HepG2 (cell line): ENCODE results near the gene GRAMD1A. TPM values are rescaled to one million over a fixed set of nuclear protein-coding genes. Genes with fewer than 3 reads are reported as not detected.
A peak's percentile ranks its signal among the peaks of the same experiment; 100 is the strongest.

ENCODE experiments used
- ARNT2 ChIP-seq: sonication (generic); formaldehyde crosslinking; IDR thresholded peaks from 2 replicates; pipeline ENCODE4 v1.8.0; 2022; ENCODE audit warnings: mild to moderate bottlenecking, low read depth, missing genetic modification reagents, moderate library complexity
- BATF2 ChIP-seq: sonication (generic); formaldehyde crosslinking; IDR thresholded peaks from 2 replicates; pipeline ENCODE4 v1.8.0; 2022; ENCODE audit warnings: mild to moderate bottlenecking, missing genetic modification reagents, moderate library complexity
- CBX1 ChIP-seq: IDR thresholded peaks from one replicate; pipeline ENCODE4 v1.6.1; 2016; ENCODE audit warnings: antibody characterized with exemption, low read depth
- CENPBD1 ChIP-seq: sonication (generic); formaldehyde crosslinking; IDR thresholded peaks from 2 replicates; pipeline ENCODE4 v1.8.0; 2022; ENCODE audit warnings: missing genetic modification reagents, low read depth, mild to moderate bottlenecking, borderline replicate concordance
- GMEB2 ChIP-seq: IDR thresholded peaks from 2 replicates; pipeline ENCODE4 v1.6.1; 2016; ENCODE audit warnings: missing biosample characterization, missing genetic modification reagents, low read depth
- JDP2 ChIP-seq: sonication (generic); formaldehyde crosslinking; IDR thresholded peaks from 2 replicates; pipeline ENCODE4 v1.8.1; 2022; ENCODE audit warnings: missing genetic modification reagents, borderline replicate concordance
- KLF13 ChIP-seq: sonication (generic); formaldehyde crosslinking; IDR thresholded peaks from 2 replicates; pipeline ENCODE4 v1.4.0; 2020; ENCODE audit warnings: mild to moderate bottlenecking, missing genetic modification reagents
- MATR3 ChIP-seq: sonication (generic); formaldehyde crosslinking; IDR thresholded peaks from 2 replicates; pipeline ENCODE4 v1.4.0; 2020; ENCODE audit warnings: missing genetic modification reagents
- NFKB2 ChIP-seq: sonication (generic); formaldehyde crosslinking; IDR thresholded peaks from 2 replicates; pipeline ENCODE4 v1.4.0; 2020; ENCODE audit warnings: missing genetic modification reagents, borderline replicate concordance
- PLSCR1 ChIP-seq: sonication (generic); formaldehyde crosslinking; IDR thresholded peaks from 2 replicates; pipeline ENCODE4 v1.5.0; 2020; ENCODE audit warnings: missing genetic modification reagents, mild to moderate bottlenecking, borderline replicate concordance
- POLR2G ChIP-seq: fragments of 200-400 bp; formaldehyde crosslinking; IDR thresholded peaks from 2 replicates; pipeline ENCODE4 v1.6.1; 2018; ENCODE audit warnings: mild to moderate bottlenecking, low read depth, low read length, moderate library complexity
- PREB ChIP-seq: sonication (generic); formaldehyde crosslinking; IDR thresholded peaks from 2 replicates; pipeline ENCODE4 v1.4.0; 2020; ENCODE audit warnings: missing genetic modification reagents
- SIN3B ChIP-seq: fragments of 150-350 bp; IDR thresholded peaks from 2 replicates; pipeline ENCODE4 v1.6.1; 2014; ENCODE audit warnings: low read length
- SMAD9 ChIP-seq: sonication (generic); formaldehyde crosslinking; IDR thresholded peaks from 2 replicates; pipeline ENCODE4 v1.5.1; 2020; ENCODE audit warnings: mild to moderate bottlenecking, missing genetic modification reagents
- SUZ12 ChIP-seq: fragments of 150-350 bp; IDR thresholded peaks from 2 replicates; pipeline ENCODE4 v1.6.1; 2014; ENCODE audit warnings: low read depth, low read length
- ZBTB14 ChIP-seq: sonication (generic); formaldehyde crosslinking; IDR thresholded peaks from 2 replicates; pipeline ENCODE4 v1.4.0; 2020; ENCODE audit warnings: missing genetic modification reagents
- ZNF460 ChIP-seq: sonication (generic); formaldehyde crosslinking; IDR thresholded peaks from 2 replicates; pipeline ENCODE4 v1.5.1; 2020; ENCODE audit warnings: missing genetic modification reagents, mild to moderate bottlenecking, borderline replicate concordance
- ZNF777 ChIP-seq: sonication (generic); formaldehyde crosslinking; IDR thresholded peaks from 2 replicates; pipeline ENCODE4 v1.4.0; 2020; ENCODE audit warnings: missing genetic modification reagents
- polyA plus RNA-seq, 8 experiments: library from polyadenylated mRNA; depleted of rRNA in 3 of 8; stranded (reverse) in 7 of 8; unstranded in 1 of 8; fragments of >200 nt; fragmentation: Illumina TruSeq in 4 of 8; extraction: Trizol in 4 of 8; gene quantifications; 2 replicates each; pipeline versions ENCODE4 v1.2.1 to v1.2.3, GENCODE V29; 2011 to 2016; ENCODE audit warnings: low read depth in 4 of 8, missing spikeins in 1 of 8, mixed read lengths in 1 of 8; ENCODE audit not compliant: insufficient read depth in 1 of 8
- total RNA-seq, 5 experiments: library from RNA; depleted of rRNA; stranded (reverse); fragments of >200 nt; fragmentation: Illumina TruSeq; extraction: Trizol; gene quantifications; 2 replicates each; pipeline ENCODE4 v1.2.3, GENCODE V29; 2016; ENCODE audit warnings: low read depth in 1 of 5
- TF ChIP-seq, protein P1 (sequence below): sonication (generic); formaldehyde crosslinking; IDR thresholded peaks from 2 replicates; pipeline ENCODE4 v1.4.0; 2020; ENCODE audit warnings: mild to moderate bottlenecking, missing genetic modification reagents, borderline replicate concordance
- TF ChIP-seq, protein P2 (sequence below): sonication (generic); formaldehyde crosslinking; IDR thresholded peaks from 2 replicates; pipeline ENCODE4 v1.4.0; 2020; ENCODE audit warnings: low read depth, mild to moderate bottlenecking, missing genetic modification reagents

Gene GRAMD1A
- total and polyA plus RNA-seq, 2 of the 13 experiments (the other 11 are each of a cell fraction or from before 2014, with no cell fraction given) = 14.7 to 181 TPM

DNA sequence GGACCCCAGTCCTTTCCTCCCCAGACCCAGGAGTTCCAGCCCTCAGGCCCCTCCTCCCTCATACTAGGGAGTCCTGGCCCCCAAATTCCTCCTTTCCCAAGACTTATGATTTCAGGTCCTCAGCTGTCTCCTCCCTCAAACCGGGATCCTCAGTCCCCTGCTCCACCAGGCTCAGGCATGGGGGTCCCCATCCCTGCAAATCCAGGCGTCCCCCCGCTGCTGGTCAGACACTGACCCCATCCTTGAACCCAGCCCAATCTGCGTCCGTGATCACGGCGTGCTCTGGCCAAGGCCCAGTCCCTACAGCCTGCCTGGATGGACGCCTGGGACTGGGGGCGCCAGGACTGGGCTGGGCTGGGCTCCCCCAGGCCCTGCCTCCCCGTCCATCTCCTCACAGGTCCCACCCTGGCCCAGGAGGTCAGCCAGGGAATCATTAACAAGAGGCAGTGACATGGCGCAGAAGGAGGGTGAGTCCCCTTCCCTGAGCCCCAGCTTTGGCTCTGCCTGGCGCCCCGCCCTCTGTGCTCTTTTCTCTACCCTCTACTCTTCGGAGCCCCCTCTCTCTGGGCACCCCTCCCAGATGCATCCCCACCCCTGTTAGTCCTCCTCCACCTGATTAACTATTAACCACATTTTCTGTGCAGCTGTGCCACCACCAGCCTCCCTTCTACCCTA lies 42.1 kb downstream of the GRAMD1A start (continued):
- TF ChIP-seq ZNF460 (CRISPR knock-in tag) (no peak), ZBTB14 (CRISPR knock-in tag) (no peak), SMAD9 (CRISPR knock-in tag) (0 out of 2 replicates have a peak, but pooled peaks have one; percentile 74), NFKB2 (no peak), SIN3B (no peak), SUZ12 (no peak), POLR2G (peak; percentile 90), CBX1 (no peak), KLF13 (CRISPR knock-in tag) (no peak), JDP2 (CRISPR knock-in tag) (no peak), PREB (CRISPR knock-in tag) (no peak), PLSCR1 (CRISPR knock-in tag) (no peak), GMEB2 (CRISPR knock-in tag) (no peak), BATF2 (CRISPR knock-in tag) (no peak; the same call in 1 of the 2 replicates), ZNF777 (no peak), MATR3 (CRISPR knock-in tag) (no peak), CENPBD1 (no peak), ARNT2 (CRISPR knock-in tag) (no peak; the same call in 1 of the 2 replicates)
- TF ChIP-seq, protein P1, sequence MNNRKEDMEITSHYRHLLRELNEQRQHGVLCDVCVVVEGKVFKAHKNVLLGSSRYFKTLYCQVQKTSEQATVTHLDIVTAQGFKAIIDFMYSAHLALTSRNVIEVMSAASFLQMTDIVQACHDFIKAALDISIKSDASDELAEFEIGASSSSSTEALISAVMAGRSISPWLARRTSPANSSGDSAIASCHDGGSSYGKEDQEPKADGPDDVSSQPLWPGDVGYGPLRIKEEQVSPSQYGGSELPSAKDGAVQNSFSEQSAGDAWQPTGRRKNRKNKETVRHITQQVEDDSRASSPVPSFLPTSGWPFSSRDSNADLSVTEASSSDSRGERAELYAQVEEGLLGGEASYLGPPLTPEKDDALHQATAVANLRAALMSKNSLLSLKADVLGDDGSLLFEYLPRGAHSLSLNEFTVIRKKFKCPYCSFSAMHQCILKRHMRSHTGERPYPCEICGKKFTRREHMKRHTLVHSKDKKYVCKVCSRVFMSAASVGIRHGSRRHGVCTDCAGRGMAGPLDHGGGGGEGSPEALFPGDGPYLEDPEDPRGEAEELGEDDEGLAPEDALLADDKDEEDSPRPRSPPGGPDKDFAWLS (CRISPR knock-in tag) = no peak
- TF ChIP-seq, protein P2, sequence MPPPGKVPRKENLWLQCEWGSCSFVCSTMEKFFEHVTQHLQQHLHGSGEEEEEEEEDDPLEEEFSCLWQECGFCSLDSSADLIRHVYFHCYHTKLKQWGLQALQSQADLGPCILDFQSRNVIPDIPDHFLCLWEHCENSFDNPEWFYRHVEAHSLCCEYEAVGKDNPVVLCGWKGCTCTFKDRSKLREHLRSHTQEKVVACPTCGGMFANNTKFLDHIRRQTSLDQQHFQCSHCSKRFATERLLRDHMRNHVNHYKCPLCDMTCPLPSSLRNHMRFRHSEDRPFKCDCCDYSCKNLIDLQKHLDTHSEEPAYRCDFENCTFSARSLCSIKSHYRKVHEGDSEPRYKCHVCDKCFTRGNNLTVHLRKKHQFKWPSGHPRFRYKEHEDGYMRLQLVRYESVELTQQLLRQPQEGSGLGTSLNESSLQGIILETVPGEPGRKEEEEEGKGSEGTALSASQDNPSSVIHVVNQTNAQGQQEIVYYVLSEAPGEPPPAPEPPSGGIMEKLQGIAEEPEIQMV = no peak
